Choroid plexus epithelial cell (primary cell): ENCODE measurements around the gene SNX12.

Experiments used
- DNase-seq: peaks from one replicate; pipeline ENCODE4 v3.0.0-alpha.2; 2010; ENCODE audit warnings: low read depth
- H3K4me3 ChIP-seq: 2 replicates; pipeline ENCODE4 v1.5.1; 2011; ENCODE audit warnings: low read depth, mild to moderate bottlenecking, control low read depth, low read length, moderate library complexity
- TF ChIP-seq, protein P1 (sequence below): conservative IDR thresholded peaks from 2 replicates; pipeline ENCODE4 v1.5.1; 2011; ENCODE audit warnings: low read depth, mild to moderate bottlenecking, control low read depth, inconsistent platforms, low read length, moderate library complexity

Gene SNX12

DNA sequence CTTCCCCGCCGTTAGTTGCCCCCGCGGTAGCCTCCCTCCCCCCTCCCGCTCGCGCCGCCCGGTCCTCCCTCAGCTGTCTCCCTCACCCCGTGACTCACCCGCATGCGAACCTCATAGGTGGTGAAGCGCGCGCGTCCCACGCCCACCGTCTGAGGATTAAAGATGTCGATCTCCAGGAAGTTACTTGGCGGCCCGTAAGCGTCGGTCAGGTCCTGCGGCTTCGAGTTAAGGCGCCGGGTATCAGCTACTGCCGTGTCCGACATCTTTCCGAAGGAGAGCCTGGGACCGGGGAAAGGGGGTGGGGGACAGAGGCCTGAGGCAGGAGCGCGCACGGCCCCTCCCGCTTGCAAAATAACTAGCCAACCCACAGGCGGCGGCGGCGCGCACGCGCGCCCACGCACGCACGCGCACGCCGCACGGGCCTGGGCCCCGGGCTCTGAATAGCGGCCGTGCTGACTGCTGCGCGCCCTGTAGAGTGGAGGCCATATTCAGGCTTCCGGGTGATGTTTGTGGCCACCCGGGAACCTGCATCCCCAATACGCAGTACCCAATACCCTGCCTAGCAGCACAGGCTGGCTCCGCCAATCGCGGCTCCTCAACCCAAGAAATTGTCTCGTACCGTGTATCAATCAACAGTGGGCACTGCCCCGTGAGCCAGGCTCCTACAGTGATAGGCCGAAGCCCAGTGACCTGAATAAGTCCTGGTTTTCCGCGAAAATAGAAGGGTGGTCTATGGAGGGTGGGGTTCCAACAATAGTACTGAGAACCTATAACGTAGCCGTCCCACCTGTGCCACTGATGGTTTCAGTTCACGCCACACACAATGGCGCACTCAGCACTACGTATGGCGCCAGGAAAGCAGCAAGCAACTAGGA, at the start of gene SNX12:
TSS of gene SNX12 (minus strand) at position 291 of the 875 bp plus-strand sequence. CDS start at position 263, 28 bp downstream.
- H3K4me3 ChIP-seq = peak within 1 kb of the TSS; percentile 74
- TF ChIP-seq, protein P1, sequence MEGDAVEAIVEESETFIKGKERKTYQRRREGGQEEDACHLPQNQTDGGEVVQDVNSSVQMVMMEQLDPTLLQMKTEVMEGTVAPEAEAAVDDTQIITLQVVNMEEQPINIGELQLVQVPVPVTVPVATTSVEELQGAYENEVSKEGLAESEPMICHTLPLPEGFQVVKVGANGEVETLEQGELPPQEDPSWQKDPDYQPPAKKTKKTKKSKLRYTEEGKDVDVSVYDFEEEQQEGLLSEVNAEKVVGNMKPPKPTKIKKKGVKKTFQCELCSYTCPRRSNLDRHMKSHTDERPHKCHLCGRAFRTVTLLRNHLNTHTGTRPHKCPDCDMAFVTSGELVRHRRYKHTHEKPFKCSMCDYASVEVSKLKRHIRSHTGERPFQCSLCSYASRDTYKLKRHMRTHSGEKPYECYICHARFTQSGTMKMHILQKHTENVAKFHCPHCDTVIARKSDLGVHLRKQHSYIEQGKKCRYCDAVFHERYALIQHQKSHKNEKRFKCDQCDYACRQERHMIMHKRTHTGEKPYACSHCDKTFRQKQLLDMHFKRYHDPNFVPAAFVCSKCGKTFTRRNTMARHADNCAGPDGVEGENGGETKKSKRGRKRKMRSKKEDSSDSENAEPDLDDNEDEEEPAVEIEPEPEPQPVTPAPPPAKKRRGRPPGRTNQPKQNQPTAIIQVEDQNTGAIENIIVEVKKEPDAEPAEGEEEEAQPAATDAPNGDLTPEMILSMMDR = no peak
- peak; percentile 96 for DNase-seq

DNA sequence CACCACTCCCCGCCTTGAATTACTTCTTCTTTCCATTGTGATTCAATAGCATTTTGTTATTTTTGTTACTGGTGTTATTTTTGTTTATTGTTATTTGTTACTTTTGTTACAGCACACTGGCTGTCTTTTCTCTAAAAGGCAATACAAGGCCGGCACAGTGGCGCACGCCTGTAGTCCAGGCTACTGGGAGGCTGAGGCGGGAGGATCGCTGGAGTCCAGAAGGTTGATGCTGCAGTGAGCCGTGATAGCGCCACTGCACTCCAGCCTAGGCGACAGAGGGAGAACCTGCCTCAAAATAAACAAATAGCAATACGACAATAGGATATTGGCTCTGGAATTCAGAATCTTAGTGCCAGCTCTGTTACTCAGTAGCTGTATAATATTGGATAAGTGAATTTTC, 49.2 kb upstream of the SNX12 start:
- DNase-seq = no peak
- TF ChIP-seq, protein P1 = no peak
- H3K4me3 ChIP-seq = no peak overlapping the region

DNA sequence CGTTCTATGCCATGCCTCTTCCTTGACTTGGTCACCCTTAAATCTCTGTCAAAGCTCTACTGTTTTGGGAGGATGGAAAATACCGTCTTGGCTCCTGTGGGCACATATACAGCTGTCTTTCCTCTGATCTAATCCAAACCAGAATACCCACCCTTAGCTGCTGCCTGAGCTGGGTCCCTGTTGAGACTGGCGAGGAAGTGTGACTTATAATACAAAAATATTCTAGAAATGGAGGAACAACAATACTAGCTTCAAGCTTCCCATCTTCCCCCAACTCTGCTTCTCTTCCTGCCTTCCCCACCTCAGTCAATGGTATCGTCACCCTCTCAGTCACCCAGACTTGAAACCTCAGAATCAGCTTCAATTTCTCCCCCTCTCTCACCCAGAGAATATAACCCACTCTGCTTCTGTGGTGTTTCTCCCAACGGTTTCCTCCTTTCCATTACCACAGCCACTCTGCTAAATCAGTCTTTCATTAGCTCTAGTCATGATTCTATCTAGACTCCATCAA, 43.8 kb upstream of the SNX12 start:
- TF ChIP-seq, protein P1 = no peak
- no peak overlapping the region for H3K4me3 ChIP-seq
- DNase-seq = no peak

DNA sequence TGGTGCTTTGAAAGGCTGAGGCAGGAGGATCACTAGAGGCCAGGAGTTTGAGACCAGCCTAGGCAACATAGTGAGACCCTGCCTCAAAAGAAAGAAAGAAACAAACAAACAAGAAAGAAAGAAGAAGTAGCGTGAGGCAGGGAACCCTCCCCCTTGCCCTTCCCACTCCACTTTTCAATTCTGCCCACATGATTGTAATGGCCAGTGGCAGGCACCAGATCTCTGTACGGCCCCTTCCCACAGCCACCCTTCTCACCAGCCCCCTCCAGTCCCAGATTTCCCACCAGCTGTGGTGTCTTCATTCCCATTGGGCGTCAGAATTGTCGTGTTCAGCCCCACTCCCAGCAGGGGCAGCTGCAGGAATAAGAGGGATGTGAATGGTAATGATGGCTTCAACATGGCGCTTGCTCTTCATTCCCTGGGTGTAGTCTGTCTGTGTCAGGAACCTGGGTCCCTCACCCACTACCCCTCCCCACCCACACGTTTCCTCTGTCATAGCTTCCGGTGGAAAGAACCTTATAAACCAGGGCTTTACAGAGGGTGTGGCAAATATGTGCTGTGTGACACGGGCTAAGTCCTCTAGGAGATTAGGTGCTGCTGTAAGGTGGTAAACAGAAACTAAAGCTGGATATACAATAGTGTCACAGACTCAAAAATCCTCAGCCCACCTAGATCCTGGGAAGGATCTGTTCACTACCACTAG, 43.2 kb upstream of the SNX12 start, which contains the start of gene IL2RG:
TSS of gene IL2RG (minus strand) at position 437 of the 703 bp plus-strand sequence. CDS start at position 399, 38 bp downstream.
- TF ChIP-seq, protein P1 = no peak
- no peak within 1 kb of the TSS for H3K4me3 ChIP-seq
- no peak for DNase-seq

DNA sequence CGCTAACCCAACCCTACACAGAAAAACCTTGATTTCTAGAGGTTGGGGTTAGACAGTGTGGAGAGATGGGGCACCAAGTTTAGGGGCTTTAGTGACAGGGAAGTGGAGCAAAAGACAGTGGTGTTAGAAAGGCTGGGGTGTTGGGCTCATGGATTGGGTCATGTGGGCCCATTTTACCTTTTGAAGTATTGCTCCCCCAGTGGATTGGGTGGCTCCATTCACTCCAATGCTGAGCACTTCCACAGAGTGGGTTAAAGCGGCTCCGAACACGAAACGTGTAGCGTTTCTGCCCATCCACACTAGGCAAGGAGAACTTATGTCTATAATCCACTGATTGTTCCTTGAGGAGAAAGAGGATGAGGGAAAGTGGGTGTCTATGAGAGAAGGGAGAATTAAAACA, 40.9 kb upstream of the SNX12 start:
- DNase-seq = no peak
- TF ChIP-seq, protein P1 = no peak

DNA sequence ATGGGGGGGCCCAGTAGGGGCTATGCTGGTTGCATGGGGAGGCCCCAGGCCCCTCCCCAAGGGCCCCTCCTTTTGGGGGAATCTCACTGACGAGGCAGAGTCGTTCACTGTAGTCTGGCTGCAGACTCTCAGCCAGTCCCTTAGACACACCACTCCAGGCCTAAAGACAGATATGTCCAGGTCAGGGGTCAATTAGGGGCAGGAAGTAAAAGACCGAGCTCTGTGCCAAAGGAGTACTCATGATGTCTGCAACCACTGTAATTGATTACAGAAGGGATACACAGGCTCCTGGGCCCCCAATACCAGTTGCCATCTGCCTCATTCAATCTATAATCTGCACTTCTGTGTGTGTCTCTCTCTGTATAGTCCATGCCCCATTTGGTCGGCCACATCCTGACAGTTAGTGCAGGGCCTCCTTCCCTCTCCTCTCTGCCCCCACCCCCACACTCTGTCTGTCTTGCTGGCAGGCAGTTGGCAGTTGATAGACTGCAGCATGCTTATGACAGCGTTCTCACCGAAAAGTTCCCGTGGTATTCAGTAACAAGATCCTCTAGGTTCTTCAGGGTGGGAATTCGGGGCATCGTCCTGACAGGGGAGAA, 39.7 kb upstream of the SNX12 start:
- H3K4me3 ChIP-seq = no peak overlapping the region
- no peak for DNase-seq
- TF ChIP-seq, protein P1 = no peak

More for the DNA sequence above, 40.9 kb upstream of the SNX12 start:
- H3K4me3 ChIP-seq = no peak overlapping the region
